ENCODE measurements around the gene STK4. TPM values are rescaled to one million over a fixed set of nuclear protein-coding genes. Genes with fewer than 3 reads are reported as not detected.

STK4 gene
- polyA plus RNA-seq, 3 donors, result 15.6 to 17.5 (median 17.0) TPM

GRCh38 chr20:44952731-44953130 lies 13.6 kb upstream of the STK4 start:
- no peak for DNase-seq (ENCODE audit: low read depth in 3 of 3, low spot score in 2 of 3)

GRCh38 chr20:44954211-44954610 lies 12.1 kb upstream of the STK4 start:
- no peak for DNase-seq (ENCODE audit: low read depth in 3 of 3, low spot score in 2 of 3)

GRCh38 chr20:44955270-44955669 lies 11.0 kb upstream of the STK4 start:
- DNase-seq (ENCODE audit: low read depth in 3 of 3, low spot score in 2 of 3), result no peak

GRCh38 chr20:44956410-44956809 lies 9.9 kb upstream of the STK4 start:
- no peak for DNase-seq (ENCODE audit: low read depth in 3 of 3, low spot score in 2 of 3)

- no peak for DNase-seq (ENCODE audit: low read depth in 3 of 3, low spot score in 2 of 3)
These were observed 8.0 kb upstream of the STK4 start for GRCh38 chr20:44958276-44958675.

GRCh38 chr20:44959082-44959637 lies 7.2 kb upstream of the STK4 start:
- DNase-seq (ENCODE audit: low read depth in 3 of 3, low spot score in 2 of 3), result no peak

- no peak for DNase-seq (ENCODE audit: low read depth in 3 of 3, low spot score in 2 of 3)
These were observed 6.6 kb upstream of the STK4 start for GRCh38 chr20:44959638-44960102.

- peak; percentile 61 to 87 (median 83) for DNase-seq (ENCODE audit: low read depth in 3 of 3, low spot score in 2 of 3)
These were observed 6.0 kb upstream of the STK4 start, which contains the start of gene TOMM34 for GRCh38 chr20:44960103-44960852. TSS of gene TOMM34 (minus strand) at chr20:44960397. CDS start at chr20:44960333, 64 bp downstream.

GRCh38 chr20:44961011-44961869 lies 5.1 kb upstream of the STK4 start:
- DNase-seq (ENCODE audit: low read depth in 3 of 3, low spot score in 2 of 3), result no peak

GRCh38 chr20:44961870-44962267 lies 4.4 kb upstream of the STK4 start:
- DNase-seq (ENCODE audit: low read depth in 3 of 3, low spot score in 2 of 3), result no peak

GRCh38 chr20:44962483-44962882 lies 3.8 kb upstream of the STK4 start:
- DNase-seq (ENCODE audit: low read depth in 3 of 3, low spot score in 2 of 3), result no peak

- no peak for DNase-seq (ENCODE audit: low read depth in 3 of 3, low spot score in 2 of 3)
These were observed 2.7 kb upstream of the STK4 start for GRCh38 chr20:44963325-44964215.

GRCh38 chr20:44965651-44966029 lies 672 bp upstream of the STK4 start:
- no peak for DNase-seq (ENCODE audit: low read depth in 3 of 3, low spot score in 2 of 3)

GRCh38 chr20:44967207-44967807 lies 995 bp downstream of the STK4 start:
- no peak for DNase-seq (ENCODE audit: low read depth in 3 of 3, low spot score in 2 of 3)

- DNase-seq (ENCODE audit: low read depth in 3 of 3, low spot score in 2 of 3), result no peak
These were observed 3.1 kb downstream of the STK4 start for GRCh38 chr20:44969300-44969894.

GRCh38 chr20:44970243-44970757 lies 4.0 kb downstream of the STK4 start:
- DNase-seq (ENCODE audit: low read depth in 3 of 3, low spot score in 2 of 3), result no peak

- DNase-seq (ENCODE audit: low read depth in 3 of 3, low spot score in 2 of 3), result no peak
These were observed 6.7 kb downstream of the STK4 start for GRCh38 chr20:44973053-44973452.

GRCh38 chr20:44976698-44977097 lies 10.4 kb downstream of the STK4 start:
- DNase-seq (ENCODE audit: low read depth in 3 of 3, low spot score in 2 of 3), result no peak

- DNase-seq (ENCODE audit: low read depth in 3 of 3, low spot score in 2 of 3), result no peak
These were observed 12.8 kb downstream of the STK4 start for GRCh38 chr20:44979090-44979621.

Data from right renal cortex interstitium (tissue), 3 donors.